Type B pancreatic cell (in vitro differentiated cells): ENCODE data around the gene LZTS3. TPM values are rescaled to one million over a fixed set of nuclear protein-coding genes. Genes with fewer than 3 reads are reported as not detected.

ENCODE experiments used
- DNase-seq: peaks from one replicate; pipeline ENCODE4 v3.0.0; 2021; ENCODE audit warnings: mixed read lengths; ENCODE audit not compliant: unreplicated experiment; ENCODE audit errors: extremely low spot score
- H3K27ac Mint-ChIP-seq: 2 replicates; pipeline ENCODE4 v1.8.0; 2021; ENCODE audit warnings: mild to moderate bottlenecking, mixed read lengths
- H3K27me3 Mint-ChIP-seq: 2 replicates; pipeline ENCODE4 v1.8.0; 2021; ENCODE audit warnings: mixed read lengths
- H3K36me3 Mint-ChIP-seq: 2 replicates; pipeline ENCODE4 v1.8.0; 2021; ENCODE audit warnings: mixed read lengths
- H3K4me1 Mint-ChIP-seq: one replicate; pipeline ENCODE4 v1.8.0; 2021; ENCODE audit warnings: mixed read lengths; ENCODE audit not compliant: unreplicated experiment
- H3K4me3 Mint-ChIP-seq: 2 replicates; pipeline ENCODE4 v1.8.0; 2021; ENCODE audit warnings: mild to moderate bottlenecking, mixed read lengths
- H3K9me3 Mint-ChIP-seq: 2 replicates; pipeline ENCODE4 v1.8.0; 2021; ENCODE audit warnings: mixed read lengths
- CTCF ChIP-seq: fragments of 200-600 bp; sonication (generic); conservative IDR thresholded peaks from 2 replicates; pipeline ENCODE4 v1.5.0; 2021; ENCODE audit warnings: antibody characterized with exemption, mild to moderate bottlenecking
- total RNA-seq: library from RNA; stranded (reverse); gene quantifications from 2 replicates; pipeline ENCODE4 v1.2.1, GENCODE V29; 2021; ENCODE audit warnings: low replicate concordance

Gene LZTS3
- total RNA-seq, 1 donor from 2014 or later: 17.3 TPM

GRCh38 chr20:3137492-3137891 lies 35.9 kb downstream of the LZTS3 start:
- H3K4me1 Mint-ChIP-seq: peaks cover 6% of the 10 kb centered on the region
- H3K36me3 Mint-ChIP-seq: peaks cover 8% of the 10 kb centered on the region
- no peaks in the 10 kb centered on the region for H3K9me3 Mint-ChIP-seq
- H3K27ac Mint-ChIP-seq: no peak overlapping the region
- H3K4me3 Mint-ChIP-seq: no peak overlapping the region
- no peak for DNase-seq
- TF ChIP-seq CTCF: no peak
- H3K27me3 Mint-ChIP-seq: no peaks in the 10 kb centered on the region

DNA sequence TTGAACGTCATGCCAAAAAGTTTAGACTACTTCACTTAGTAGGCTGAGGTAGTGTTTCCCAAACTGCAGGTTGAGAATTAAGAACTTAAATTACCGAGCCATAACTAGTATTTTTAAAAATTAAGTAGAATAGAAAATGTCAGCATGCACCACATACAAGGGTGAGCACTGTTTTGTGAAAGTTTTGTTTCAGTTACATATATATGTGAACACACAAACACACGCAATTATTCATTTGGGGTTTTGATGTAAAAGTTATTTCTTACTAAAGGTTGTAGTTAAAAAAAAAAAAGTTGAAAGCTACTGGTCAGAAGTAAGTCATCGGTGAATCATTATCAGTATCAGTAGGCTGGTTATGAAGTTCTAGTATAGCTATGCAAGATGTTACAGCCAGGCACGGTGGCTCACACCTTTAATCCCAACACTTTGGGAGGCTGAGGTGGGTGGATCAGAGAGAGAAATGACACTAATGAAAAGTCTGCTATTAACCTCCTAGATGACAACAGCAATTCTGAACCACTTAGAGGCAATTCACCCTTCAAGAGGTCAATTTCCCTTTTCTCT lies 37.8 kb downstream of the LZTS3 start:
- H3K27ac Mint-ChIP-seq: no peak overlapping the region

GRCh38 chr20:3134151-3134550 lies 39.2 kb downstream of the LZTS3 start:
- H3K36me3 Mint-ChIP-seq: peaks cover 11% of the 10 kb centered on the region
- no peak overlapping the region for H3K4me3 Mint-ChIP-seq
- no peak for DNase-seq
- no peak for TF ChIP-seq CTCF
- H3K4me1 Mint-ChIP-seq: peaks cover 6% of the 10 kb centered on the region
- no peaks in the 10 kb centered on the region for H3K27me3 Mint-ChIP-seq
- H3K9me3 Mint-ChIP-seq: no peaks in the 10 kb centered on the region
- no peak overlapping the region for H3K27ac Mint-ChIP-seq

More for the DNA sequence above, 37.8 kb downstream of the LZTS3 start:
- H3K36me3 Mint-ChIP-seq: peaks cover 8% of the 10 kb centered on the region
- no peaks in the 10 kb centered on the region for H3K27me3 Mint-ChIP-seq
- TF ChIP-seq CTCF: no peak
- H3K9me3 Mint-ChIP-seq: no peaks in the 10 kb centered on the region
- peaks cover 6% of the 10 kb centered on the region for H3K4me1 Mint-ChIP-seq
- no peak for DNase-seq
- H3K4me3 Mint-ChIP-seq: no peak overlapping the region

GRCh38 chr20:3133155-3133554 lies 40.2 kb downstream of the LZTS3 start:
- Mint-ChIP-seq H3K4me1 (peaks cover 6% of the 10 kb centered on the region), H3K9me3 (no peaks in the 10 kb centered on the region), H3K36me3 (peaks cover 15% of the 10 kb centered on the region), H3K4me3 (no peak overlapping the region), H3K27me3 (no peaks in the 10 kb centered on the region), H3K27ac (no peak overlapping the region)
- DNase-seq: no peak
- no peak for TF ChIP-seq CTCF

GRCh38 chr20:3130051-3130600 lies 43.2 kb downstream of the LZTS3 start:
- H3K27ac Mint-ChIP-seq: no peak overlapping the region
- TF ChIP-seq CTCF: no peak
- peaks cover 9% of the 10 kb centered on the region for H3K36me3 Mint-ChIP-seq
- peaks cover 6% of the 10 kb centered on the region for H3K4me1 Mint-ChIP-seq
- H3K4me3 Mint-ChIP-seq: no peak overlapping the region
- no peaks in the 10 kb centered on the region for H3K27me3 Mint-ChIP-seq
- no peaks in the 10 kb centered on the region for H3K9me3 Mint-ChIP-seq
- DNase-seq: no peak
